GM19351 (cell line): Measurements from ENCODE around the gene DSCAM.

Source experiments
- ATAC-seq: cut with Tn5 transposase; IDR thresholded peaks from one replicate; pipeline ENCODE4 v1.9.1; 2021; ENCODE audit warnings: mild to moderate bottlenecking, moderate library complexity; ENCODE audit not compliant: unreplicated experiment

The DSCAM gene

GRCh38 chr21:40563900-40564299 lies 283.1 kb downstream of the DSCAM start:
- no peak for ATAC-seq

DNA sequence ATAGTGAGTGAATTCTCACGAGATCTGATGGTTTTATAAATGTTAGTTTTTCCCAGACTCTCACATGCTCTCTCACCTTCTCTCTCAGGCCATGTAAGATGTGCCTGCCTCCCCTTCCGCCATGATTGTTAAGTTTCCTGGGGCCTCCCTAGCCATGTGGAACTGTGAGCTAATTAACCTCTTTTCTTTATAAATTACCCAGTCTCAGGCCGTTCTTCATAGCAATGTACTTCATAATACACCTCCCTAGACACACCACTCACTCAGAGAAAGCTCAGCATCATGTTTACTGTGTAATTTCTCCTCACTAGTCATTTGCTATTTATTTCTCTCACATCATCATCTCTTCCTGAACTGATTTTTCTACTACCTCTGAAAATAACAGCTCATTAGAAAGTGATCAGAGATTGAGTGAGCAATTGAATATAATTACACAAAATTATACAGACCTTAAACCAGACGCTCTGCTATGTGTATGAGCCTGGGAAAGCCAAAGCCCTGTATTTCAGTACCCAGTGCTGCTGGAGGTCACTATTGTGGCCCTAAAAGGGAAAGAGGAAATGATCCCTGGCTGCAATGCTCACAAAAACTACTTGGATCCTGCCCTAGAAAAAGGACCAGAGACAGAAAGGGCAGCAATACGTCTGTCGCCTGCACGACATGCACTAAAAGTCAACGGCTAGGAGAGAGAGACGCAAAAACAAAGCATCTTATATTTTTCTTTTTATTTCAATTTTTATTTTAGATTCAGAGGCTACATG lies 284.5 kb downstream of the DSCAM start:
- no peak for ATAC-seq

GRCh38 chr21:40556442-40556968 lies 290.5 kb downstream of the DSCAM start:
- no peak for ATAC-seq

DNA sequence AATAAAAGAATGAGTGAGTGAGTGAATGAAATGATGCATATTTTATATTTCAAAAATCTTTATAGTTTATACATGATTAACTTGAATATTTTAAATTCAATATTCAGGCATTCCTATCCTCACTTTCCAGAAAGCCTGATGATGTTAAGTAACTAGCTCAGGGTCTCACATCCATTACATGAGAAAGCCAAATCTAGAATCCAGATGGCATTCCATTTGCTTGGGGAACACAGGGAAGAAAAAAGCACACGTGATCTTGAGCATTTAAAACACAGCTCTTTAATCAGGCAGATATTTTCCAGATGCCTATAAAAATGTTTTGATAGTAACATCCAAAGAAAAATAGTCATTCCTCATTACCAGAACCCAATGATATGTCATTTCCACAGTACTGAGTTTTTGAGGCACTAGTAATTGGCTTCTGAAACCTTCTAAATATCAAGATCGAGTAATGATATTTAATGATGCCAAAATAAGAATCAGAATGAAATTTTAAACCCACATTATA lies 291.9 kb downstream of the DSCAM start:
- no peak for ATAC-seq

GRCh38 chr21:40553781-40554180 lies 293.2 kb downstream of the DSCAM start:
- ATAC-seq = no peak

- ATAC-seq = no peak
Observed at GRCh38 chr21:40547906-40548513, 298.9 kb downstream of the DSCAM start.

DNA sequence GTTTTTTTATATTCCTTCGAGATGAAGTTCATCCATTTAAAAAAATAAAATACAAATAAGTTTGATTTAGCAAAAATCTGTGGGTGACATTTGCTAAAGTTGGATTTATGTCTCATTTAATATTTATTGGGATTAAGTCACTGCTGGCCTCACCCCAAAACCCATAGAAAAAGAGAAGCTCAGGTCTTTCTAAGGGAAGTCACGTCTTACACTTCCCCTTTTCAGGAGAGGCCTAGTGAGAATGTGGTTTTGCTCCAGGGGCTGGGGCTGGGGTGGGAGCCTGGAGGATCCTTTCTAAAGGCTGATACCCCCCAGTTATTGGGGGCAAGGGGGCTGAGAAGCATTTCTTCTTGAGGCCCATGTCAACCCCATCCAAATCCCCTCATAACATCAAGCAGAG lies 300.3 kb downstream of the DSCAM start:
- ATAC-seq = no peak

DNA sequence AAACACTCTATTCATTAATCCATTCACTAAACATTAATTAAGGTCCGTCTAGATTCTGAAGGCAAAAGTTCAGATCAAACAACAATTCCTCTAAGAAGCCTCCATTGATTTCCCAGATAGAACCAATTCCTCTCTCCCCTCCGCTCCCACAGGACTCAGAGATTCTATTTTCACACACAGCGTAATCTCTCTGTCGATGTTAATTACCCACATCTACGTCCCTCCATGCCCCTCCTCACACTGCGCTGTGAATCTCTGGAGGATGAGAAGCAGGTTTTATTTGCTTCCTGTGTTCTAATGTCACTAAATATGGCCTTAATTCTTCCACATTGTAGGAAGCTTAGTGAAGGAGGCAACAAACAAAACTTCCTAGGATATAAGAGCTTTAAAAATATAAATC lies 306.7 kb downstream of the DSCAM start:
- ATAC-seq = no peak

GRCh38 chr21:40534886-40535285 lies 312.1 kb downstream of the DSCAM start:
- no peak for ATAC-seq

DNA sequence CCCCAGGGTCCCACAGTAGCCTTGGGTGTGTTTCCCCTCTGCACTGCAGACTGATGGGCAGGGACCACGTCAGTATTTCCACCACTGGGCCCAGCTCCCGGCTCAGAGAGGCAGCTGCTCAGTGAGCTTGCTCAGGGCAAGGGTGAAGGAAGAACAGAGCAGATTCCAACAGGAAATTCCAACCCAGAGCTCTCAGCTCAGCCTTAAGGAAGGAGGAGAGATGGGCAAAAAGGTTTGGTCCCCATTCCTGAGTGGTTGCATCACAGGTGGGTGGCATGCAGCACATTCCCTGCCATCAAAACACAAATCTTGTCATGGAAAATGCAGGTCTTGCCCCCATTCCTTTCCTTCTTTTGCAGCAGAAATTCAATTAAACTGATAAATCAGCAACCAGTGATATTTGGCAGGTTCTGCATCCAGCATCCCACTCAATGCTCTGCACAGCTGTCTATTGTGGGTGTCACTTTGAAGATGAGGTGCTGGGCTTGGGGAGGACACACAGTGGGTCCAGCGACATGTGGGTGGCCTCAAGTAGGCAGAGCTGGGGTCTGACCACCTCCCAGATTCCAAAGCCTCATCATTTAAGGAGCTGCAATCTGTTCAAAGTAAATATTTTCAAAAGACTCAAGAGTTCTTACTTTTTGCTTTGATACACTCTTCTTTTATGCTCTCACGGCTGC lies 315.4 kb downstream of the DSCAM start:
- no peak for ATAC-seq

DNA sequence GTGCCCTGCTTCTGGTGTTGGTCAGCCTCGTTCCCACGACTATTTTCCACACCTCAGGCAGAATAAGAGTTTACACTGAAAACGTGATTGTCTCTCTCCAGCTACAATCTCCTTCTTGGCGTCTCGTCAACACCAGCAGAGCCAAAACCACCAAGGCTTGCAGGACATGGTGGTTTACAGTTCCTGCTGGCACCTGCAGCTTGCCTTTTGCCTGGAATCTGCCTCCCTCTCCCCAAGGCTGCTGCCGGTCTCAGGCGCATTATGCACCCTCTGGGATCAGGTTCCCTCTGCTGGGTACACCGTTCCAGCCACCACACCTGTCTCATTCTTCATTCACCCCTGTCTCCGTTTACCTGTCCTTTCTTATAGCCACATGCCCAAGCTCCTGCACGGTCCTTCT lies 315.9 kb downstream of the DSCAM start:
- no peak for ATAC-seq

GRCh38 chr21:40517646-40518045 lies 329.3 kb downstream of the DSCAM start:
- no peak for ATAC-seq

GRCh38 chr21:40516335-40516734 lies 330.6 kb downstream of the DSCAM start:
- ATAC-seq = no peak

DNA sequence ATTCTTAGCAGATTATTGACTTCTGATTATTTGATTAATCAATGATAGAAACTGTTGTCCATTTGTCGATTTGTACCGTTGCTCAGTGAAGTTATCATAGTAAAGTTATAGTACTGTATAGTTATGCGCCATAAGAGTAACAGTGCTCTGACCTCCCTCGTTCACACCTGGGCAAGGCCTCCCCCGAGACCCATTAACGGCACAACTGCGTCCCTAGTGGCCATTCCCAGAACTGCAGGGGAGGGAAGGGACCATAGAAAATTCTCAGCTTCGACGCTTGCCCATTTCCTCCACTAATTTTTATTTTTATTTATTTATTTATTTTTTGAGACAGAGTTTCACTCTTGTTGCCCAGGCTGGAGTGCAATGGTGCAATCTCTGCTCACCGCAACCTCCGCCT lies 334.4 kb downstream of the DSCAM start:
- no peak for ATAC-seq

DNA sequence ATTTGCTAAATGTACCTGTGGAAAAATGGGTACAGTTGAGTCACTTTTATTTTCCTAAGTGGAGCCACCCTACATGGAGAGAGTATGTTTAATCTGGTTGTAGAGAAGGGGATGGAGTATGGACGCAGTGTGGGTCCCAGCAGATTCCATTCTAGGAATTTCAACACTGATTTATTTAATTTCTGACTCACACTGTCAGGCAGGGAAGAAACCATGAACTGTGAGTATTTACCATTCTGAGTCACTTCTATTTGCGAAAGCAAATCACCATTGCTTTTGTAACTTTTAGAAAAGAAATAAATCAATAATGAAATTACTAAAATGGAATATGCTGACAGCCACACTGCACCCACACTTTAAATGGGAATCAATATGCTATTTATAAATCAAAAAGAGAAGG lies 339.0 kb downstream of the DSCAM start:
- ATAC-seq = no peak

DNA sequence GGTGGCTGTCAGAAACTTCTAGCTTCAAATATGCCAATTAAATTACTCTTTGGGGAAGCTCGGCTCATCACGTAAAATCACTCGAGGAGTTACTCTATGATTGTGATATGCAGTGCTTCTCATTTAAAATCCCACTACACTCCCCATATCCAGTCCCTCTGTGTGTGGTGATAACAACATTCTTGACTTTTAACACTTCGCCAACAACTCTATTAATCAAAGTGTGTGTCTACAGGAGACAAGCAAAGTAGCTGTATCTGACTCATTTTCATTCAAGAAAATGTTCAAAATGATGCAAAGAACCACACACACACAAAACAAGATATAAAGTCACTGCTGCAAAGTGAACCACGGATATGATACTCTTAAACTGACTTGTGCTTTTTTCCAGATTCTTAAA lies 341.3 kb downstream of the DSCAM start:
- ATAC-seq = no peak

- no peak for ATAC-seq
Observed at GRCh38 chr21:40505244-40505643, 341.7 kb downstream of the DSCAM start.

- ATAC-seq = no peak
Observed at GRCh38 chr21:40504825-40505224, 342.1 kb downstream of the DSCAM start.

DNA sequence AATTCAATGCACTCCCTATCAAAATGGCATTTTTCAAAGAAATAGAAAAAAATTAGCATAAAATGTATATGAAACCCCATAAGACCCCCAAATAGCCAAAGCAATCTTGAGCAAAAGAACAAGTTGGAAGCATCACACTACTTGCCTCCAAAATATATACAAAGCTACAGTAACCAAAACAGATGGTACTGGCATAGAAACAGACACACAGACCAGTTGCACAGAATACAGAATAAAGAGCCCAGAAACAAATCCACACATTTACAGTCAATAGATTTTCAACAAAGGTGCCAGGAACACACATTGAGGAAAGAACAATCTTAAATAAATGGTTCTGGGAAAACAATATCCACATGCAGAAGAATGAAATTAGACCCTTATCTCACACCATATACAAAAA lies 350.8 kb downstream of the DSCAM start:
- no peak for ATAC-seq

GRCh38 chr21:40490408-40490807 lies 356.6 kb downstream of the DSCAM start:
- no peak for ATAC-seq

GRCh38 chr21:40489001-40489400 lies 358.0 kb downstream of the DSCAM start:
- no peak for ATAC-seq

GRCh38 chr21:40481764-40482163 lies 365.2 kb downstream of the DSCAM start:
- no peak for ATAC-seq
